Activated naive CD8-positive, alpha-beta T cell treated with anti-CD3 and anti-CD28 coated beads for 36 hours (primary cell): Measurements from ENCODE around the gene WIPF3. TPM values are rescaled to one million over a fixed set of nuclear protein-coding genes. Genes with fewer than 3 reads are reported as not detected.
"Not testable (repeated sequence)": the region's sequence is repeated elsewhere in the genome, so short reads cannot be mapped to it uniquely, and the experiment has no call there.

Source experiments
- DNase-seq: peaks from one replicate; pipeline ENCODE4 v3.0.0; 2021
- H3K27ac Mint-ChIP-seq: one replicate; pipeline ENCODE4 v1.8.0; 2022; ENCODE audit warnings: mild to moderate bottlenecking, moderate library complexity, mixed read lengths
- H3K27me3 Mint-ChIP-seq: one replicate; pipeline ENCODE4 v1.8.0; 2022; ENCODE audit warnings: mild to moderate bottlenecking, mixed read lengths
- H3K36me3 Mint-ChIP-seq: one replicate; pipeline ENCODE4 v1.8.0; 2021; ENCODE audit warnings: mild to moderate bottlenecking, mixed read lengths
- H3K4me1 Mint-ChIP-seq: one replicate; pipeline ENCODE4 v1.8.0; 2021; ENCODE audit warnings: mixed read lengths
- H3K4me3 Mint-ChIP-seq: one replicate; pipeline ENCODE4 v1.8.0; 2022; ENCODE audit warnings: mild to moderate bottlenecking, moderate library complexity, mixed read lengths
- H3K9me3 Mint-ChIP-seq: one replicate; pipeline ENCODE4 v1.8.0; 2022; ENCODE audit warnings: mixed read lengths
- total RNA-seq, 2 experiments: library from RNA; stranded (reverse); gene quantifications; one replicate each; pipeline ENCODE4 v1.2.3, GENCODE V29; 2021

The WIPF3 gene
- total RNA-seq, 2 experiments from 2014 or later: not detected

DNA sequence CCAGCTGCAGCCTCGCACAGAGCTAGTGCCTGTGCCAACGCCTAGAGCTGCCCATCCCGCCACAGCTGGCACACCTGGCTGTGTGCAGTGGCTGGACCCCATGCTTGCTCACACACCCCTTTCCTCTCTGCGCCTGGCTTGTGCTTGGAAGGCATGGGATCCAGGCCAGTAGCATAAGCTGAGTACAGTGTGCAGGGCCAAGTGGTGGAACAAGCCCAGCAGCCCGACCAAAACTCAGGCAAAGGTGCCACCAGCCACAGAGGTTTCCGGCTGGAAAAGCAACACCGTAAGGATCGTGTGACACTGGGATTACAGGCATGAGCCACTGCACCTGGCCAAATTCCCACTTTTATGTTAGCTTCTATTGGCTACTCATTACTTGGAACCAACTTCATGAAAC lies 144.9 kb downstream of the WIPF3 start:
- no peak overlapping the region for H3K27ac Mint-ChIP-seq
- H3K27me3 Mint-ChIP-seq: no peaks in the 10 kb centered on the region
- peaks cover 11% of the 10 kb centered on the region for H3K4me1 Mint-ChIP-seq
- H3K9me3 Mint-ChIP-seq: no peaks in the 10 kb centered on the region
- no peak for DNase-seq
- no peak overlapping the region for H3K4me3 Mint-ChIP-seq
- peaks cover 6% of the 10 kb centered on the region for H3K36me3 Mint-ChIP-seq

DNA sequence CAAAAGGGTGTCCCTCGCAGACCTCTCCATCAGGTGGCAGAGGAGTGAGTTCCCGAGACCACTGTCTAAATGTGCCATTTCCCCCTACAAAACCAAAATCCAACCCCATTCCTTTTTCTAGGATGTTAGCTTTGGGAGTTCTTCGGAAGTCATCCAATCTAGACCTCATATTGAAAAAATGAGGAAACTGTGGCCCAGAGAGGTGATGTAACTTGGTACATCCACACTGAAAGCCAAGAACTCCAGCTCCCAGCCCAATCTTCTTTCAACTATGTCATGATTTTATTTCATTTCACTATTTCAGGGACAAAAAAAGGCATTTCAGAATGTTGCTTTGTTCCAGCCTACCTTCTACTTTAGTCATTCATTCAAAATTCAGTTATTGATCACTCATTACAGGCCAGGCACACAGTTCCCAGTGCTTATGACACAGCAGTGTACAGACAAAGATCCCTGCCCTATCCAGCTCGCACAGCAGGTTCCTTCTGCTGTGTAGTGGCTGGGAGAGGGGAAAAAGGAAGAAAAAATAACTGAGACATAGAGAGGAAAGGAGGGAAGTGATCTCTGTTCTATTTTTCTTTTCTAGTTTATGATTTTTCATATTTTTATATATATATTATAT lies 147.5 kb downstream of the WIPF3 start:
- Mint-ChIP-seq H3K9me3 (no peaks in the 10 kb centered on the region), H3K27me3 (no peaks in the 10 kb centered on the region), H3K27ac (no peak overlapping the region), H3K36me3 (peaks cover 6% of the 10 kb centered on the region), H3K4me3 (no peak overlapping the region), H3K4me1 (peaks cover 14% of the 10 kb centered on the region)
- DNase-seq: no peak

DNA sequence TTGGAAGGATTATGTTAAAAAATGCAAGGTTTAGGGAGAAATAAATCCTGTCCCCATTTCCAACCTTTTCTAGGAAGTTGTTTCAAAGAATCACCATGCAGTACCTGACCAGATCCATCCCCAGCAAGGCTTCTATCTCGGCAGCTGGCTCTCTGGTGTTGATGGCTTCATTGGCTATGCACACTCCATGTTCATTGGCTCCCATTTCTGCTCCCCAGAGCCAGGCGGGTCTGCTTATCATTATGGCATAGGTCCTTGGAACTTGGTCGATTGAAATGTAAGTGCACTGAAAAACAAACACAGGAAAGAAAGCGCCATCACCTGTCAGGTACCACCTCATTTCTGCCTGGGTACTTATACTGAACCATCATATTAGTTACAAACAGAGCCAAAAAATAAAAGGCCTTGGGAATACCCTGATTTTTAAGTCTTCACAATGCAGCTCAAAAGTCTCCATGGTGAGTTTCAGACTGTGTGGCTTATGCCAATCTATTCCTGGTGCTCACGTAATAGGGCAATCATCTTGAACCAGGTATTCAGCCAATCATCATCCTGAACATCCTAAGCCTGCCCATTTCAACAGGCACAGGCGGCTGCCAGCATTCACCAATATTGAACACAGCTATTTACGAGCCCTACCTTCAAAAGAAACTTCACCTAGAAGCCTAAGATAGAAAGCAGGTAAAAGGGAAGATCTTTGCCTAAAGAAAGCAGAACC lies 148.9 kb downstream of the WIPF3 start:
- Mint-ChIP-seq H3K9me3 (no peaks in the 10 kb centered on the region), H3K4me3 (no peak overlapping the region), H3K36me3 (peaks cover 6% of the 10 kb centered on the region), H3K27ac (no peak overlapping the region), H3K27me3 (no peaks in the 10 kb centered on the region), H3K4me1 (peaks cover 14% of the 10 kb centered on the region)
- no peak for DNase-seq

DNA sequence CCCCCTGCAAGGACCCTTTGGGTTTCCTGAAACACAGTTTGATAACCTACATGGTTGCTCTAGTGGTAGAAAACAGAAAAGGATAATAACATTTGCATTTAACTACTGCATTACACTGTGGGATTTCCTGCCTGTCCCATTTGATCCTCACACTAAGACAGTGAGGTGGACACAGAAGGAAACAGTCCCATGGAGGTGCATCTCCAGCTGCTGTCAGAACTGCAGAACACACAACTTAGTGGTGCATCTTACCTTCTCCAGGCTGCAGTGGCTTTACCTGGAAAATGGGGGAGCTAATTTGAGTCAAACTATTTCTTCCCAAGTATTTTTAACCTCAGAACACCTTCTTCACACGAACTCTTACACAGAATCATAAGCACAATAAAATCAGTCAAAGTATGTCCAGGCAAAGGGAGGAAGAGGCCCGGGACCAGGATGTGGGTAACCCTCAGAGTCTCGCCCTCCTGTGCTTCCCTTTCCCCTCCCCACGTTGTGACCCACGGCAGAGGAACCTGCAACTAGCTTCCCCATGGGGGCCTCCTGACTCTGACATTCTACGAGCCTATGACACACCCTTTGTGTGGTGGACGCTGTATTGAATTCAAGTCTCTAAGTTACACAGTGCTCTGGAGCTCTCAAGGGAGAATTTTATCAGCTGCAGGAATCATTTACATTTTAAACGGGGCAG lies 149.6 kb downstream of the WIPF3 start:
- Mint-ChIP-seq H3K27me3 (no peaks in the 10 kb centered on the region), H3K4me3 (no peak overlapping the region), H3K27ac (peak overlapping the region; percentile 39), H3K9me3 (no peaks in the 10 kb centered on the region), H3K36me3 (peaks cover 6% of the 10 kb centered on the region), H3K4me1 (peaks cover 14% of the 10 kb centered on the region)
- DNase-seq: peak; percentile 32

DNA sequence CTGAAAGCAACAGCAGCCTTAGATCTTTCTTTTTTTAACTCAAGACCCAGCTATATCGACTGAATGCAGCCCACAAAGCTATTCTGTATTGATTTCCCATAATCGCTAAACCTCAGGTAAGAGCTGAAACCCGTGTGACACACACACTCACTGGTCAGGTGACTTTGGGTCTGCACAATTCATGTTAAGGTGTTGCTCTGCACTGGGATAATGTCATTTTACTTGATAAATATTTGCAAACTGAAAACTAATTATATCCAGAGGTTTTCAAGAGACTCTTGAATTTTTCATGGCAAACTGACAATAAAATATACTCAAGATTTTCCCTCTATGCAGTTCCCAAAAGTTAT lies 150.2 kb downstream of the WIPF3 start:
- Mint-ChIP-seq H3K27ac (no peak overlapping the region), H3K27me3 (no peaks in the 10 kb centered on the region), H3K9me3 (no peaks in the 10 kb centered on the region), H3K4me3 (no peak overlapping the region), H3K36me3 (peaks cover 3% of the 10 kb centered on the region), H3K4me1 (peaks cover 14% of the 10 kb centered on the region)
- DNase-seq: no peak

DNA sequence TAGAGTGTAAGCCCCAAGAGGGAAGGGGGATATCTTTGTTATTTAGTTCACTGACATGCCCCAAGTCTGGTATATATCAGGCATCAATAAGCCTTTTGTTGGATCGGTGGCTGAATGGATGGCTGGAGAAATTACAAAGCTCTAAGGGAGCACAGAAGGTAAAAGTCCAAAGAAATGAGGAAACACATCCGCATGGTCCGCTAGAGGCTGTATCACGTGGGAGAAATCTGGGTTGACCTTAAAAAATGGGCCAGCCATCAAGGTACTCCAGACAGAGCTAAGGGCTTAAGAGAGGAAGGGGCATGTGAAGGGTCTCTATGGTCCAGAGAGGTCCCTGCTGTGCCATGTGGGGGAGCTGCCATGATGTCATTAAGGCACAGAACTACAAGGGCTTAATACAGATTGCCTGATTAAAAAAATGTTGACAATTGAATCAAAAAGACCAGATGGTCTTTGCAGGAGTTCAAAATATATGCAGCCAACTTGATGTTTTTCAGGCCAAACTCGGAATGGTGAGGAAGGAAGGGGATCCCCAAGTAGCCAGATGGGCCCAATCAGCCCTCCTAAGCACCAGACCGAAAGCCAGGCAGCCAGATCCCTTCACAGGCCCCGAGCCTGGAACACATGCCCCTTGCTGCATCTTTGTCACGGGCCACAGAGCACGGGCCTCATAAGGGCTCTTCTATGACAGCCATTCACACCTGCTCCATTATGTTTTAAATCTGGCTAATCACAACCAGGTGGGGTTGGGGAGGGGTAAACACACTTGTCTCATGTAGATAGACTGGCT lies 151.4 kb downstream of the WIPF3 start:
- no peaks in the 10 kb centered on the region for H3K9me3 Mint-ChIP-seq
- no peak overlapping the region for H3K4me3 Mint-ChIP-seq
- H3K4me1 Mint-ChIP-seq: peaks cover 14% of the 10 kb centered on the region
- no peak overlapping the region for H3K27ac Mint-ChIP-seq
- H3K27me3 Mint-ChIP-seq: no peaks in the 10 kb centered on the region
- DNase-seq: no peak
- no peaks in the 10 kb centered on the region for H3K36me3 Mint-ChIP-seq

DNA sequence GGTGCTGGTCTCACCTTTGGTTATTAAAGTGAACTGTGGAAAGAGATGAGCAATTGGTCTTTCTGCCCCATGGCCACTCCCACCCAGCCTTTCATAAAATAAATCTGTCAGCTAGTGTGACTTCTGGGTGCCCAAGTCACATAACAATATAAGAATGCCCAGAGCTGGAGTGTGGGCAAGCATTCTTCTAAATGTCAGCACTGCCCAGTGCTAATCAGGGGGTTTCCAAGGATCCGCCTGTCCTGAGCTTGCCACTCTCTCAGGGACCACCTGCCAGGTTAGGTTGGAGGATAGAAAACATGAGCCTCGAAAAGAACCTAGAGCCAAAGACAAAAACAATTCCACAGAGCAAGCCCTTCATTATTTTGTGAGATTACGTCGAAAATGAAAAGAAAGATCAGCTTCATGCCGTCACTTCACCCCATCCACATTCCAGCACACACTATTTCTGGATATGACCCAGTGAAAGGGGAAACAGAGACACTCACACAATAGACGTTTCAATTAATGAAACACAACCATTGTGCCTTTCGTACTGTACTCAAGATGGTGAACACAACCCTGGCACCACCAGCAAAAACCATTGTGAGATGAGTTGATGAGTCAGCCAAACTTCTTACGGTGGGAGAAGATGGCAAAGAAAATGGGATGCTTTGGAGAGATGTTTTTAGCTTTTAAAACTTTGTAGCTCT lies 152.5 kb downstream of the WIPF3 start:
- H3K4me1 Mint-ChIP-seq: peaks cover 14% of the 10 kb centered on the region
- H3K27ac Mint-ChIP-seq: no peak overlapping the region
- no peak for DNase-seq
- no peaks in the 10 kb centered on the region for H3K36me3 Mint-ChIP-seq
- no peak overlapping the region for H3K4me3 Mint-ChIP-seq
- H3K9me3 Mint-ChIP-seq: no peaks in the 10 kb centered on the region
- H3K27me3 Mint-ChIP-seq: no peaks in the 10 kb centered on the region

DNA sequence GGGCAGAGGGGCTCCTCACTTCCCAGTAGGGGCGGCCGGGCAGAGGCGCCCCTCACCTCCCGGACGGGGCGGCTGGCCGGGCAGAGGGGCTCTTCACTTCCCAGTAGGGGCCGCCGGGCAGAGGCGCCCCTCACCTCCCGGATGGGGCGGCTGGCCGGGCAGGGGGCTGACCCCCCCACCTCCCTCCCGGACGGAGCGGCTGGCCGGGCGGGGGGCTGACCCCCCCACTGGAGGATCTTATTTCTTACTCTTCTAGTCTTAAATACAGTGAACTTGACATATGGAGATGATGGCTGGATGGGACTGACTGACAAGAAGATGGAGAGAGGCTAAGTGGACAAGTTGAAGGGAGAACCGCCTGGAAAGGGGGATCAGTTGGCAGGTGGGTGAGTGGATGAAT lies 155.3 kb downstream of the WIPF3 start:
- not testable (repeated sequence) for H3K4me3 Mint-ChIP-seq, H3K4me1 Mint-ChIP-seq, H3K27me3 Mint-ChIP-seq, H3K36me3 Mint-ChIP-seq, H3K27ac Mint-ChIP-seq, DNase-seq, H3K9me3 Mint-ChIP-seq

DNA sequence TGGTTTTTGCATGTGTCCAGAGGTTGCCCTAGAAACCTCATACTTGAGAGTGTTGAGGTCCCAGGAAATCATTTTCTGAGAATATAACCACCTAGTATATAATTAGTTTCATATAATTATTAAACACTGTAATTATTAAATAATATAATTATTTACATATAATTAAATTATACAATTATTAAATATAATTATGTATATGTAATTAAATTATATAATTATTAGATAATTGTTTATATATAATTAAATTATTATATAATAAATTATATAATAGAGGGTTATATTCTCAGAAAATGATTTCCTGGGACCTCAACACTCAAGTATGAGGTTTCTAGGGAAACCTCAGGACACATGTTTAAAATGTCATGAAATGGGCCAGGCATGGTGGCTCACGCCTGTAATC lies 155.7 kb downstream of the WIPF3 start:
- H3K27ac Mint-ChIP-seq: no peak overlapping the region
- no peak overlapping the region for H3K4me3 Mint-ChIP-seq
- H3K27me3 Mint-ChIP-seq: no peaks in the 10 kb centered on the region
- no peaks in the 10 kb centered on the region for H3K4me1 Mint-ChIP-seq
- DNase-seq: no peak
- H3K36me3 Mint-ChIP-seq: no peaks in the 10 kb centered on the region
- H3K9me3 Mint-ChIP-seq: no peaks in the 10 kb centered on the region

DNA sequence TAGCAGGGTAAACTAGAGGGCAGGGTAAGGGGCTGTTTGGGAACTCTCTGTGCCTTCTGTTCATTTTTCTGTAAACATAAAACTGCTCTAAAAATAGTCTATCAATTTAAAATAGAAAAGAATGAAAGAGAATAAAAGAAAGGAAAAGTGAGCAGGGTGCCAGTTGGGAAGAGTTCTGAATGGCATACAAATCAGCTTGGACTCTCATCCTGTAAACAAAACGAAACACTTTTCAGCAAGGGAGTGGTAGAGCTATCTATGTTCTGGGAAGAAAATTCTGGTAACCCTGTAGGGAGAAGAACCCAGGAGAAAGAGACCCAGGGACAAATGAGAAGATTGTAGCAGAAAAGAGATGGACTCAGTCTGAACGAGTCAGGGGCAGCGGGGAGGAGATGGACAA lies 158.7 kb downstream of the WIPF3 start:
- DNase-seq: no peak
- Mint-ChIP-seq H3K36me3 (peaks cover 2% of the 10 kb centered on the region), H3K4me3 (no peak overlapping the region), H3K9me3 (no peaks in the 10 kb centered on the region), H3K27me3 (no peaks in the 10 kb centered on the region), H3K4me1 (peaks cover 9% of the 10 kb centered on the region), H3K27ac (no peak overlapping the region)

Other genes starting within 250 kb of the WIPF3 start
- gene PRR15, start 242.7 kb upstream of the WIPF3 start, total RNA-seq: not detected
- gene SCRN1, start 183.3 kb downstream of the WIPF3 start, total RNA-seq: 1 to 10 TPM; 8.2 to 9.2 TPM
- 1 to 10 TPM; 6.9 to 7.0 TPM for gene FKBP14, start 220.2 kb downstream of the WIPF3 start, total RNA-seq
- 10 to 100 TPM; 11.7 to 13.2 TPM for gene PLEKHA8, start 221.9 kb downstream of the WIPF3 start, total RNA-seq